Osteoblast (primary cell): ENCODE data around the gene TAF11L13. TPM values are rescaled to one million over a fixed set of nuclear protein-coding genes. Genes with fewer than 3 reads are reported as not detected.

Experiments used
- DNase-seq: peaks from one replicate; pipeline ENCODE4 v3.0.0; 2011; ENCODE audit warnings: low spot score, mixed read lengths; ENCODE audit not compliant: insufficient read length; ENCODE audit errors: missing footprints
- H2AFZ ChIP-seq: 2 replicates; pipeline ENCODE4 v1.6.0; 2011; ENCODE audit warnings: mild to moderate bottlenecking, low read length
- H3K27ac ChIP-seq: 2 replicates; pipeline ENCODE4 v1.5.1; 2011; ENCODE audit warnings: mild to moderate bottlenecking, low read depth, low read length, moderate library complexity
- H3K27me3 ChIP-seq: 2 replicates; pipeline ENCODE4 v1.6.0; 2012; ENCODE audit warnings: mild to moderate bottlenecking, control low read depth, inconsistent platforms, low read length, moderate library complexity; ENCODE audit not compliant: insufficient read depth
- H3K36me3 ChIP-seq: 2 replicates; pipeline ENCODE4 v1.5.1; 2011; ENCODE audit warnings: mild to moderate bottlenecking, low read length, control low read depth, moderate library complexity; ENCODE audit not compliant: insufficient read depth
- H3K4me1 ChIP-seq: 2 replicates; pipeline ENCODE4 v1.5.1; 2011; ENCODE audit warnings: mild to moderate bottlenecking, low read length, control low read depth, moderate library complexity; ENCODE audit not compliant: insufficient read depth
- H3K4me2 ChIP-seq: 2 replicates; pipeline ENCODE4 v1.6.0; 2011; ENCODE audit warnings: mild to moderate bottlenecking, low read length; ENCODE audit not compliant: insufficient read depth
- H3K4me3 ChIP-seq: fragments of 200-600 bp; sonication (generic); 3 replicates; pipeline ENCODE4 v1.5.1; 2012; ENCODE audit warnings: mild to moderate bottlenecking, low read length, inconsistent platforms; ENCODE audit not compliant: insufficient read depth
- H3K79me2 ChIP-seq: 2 replicates; pipeline ENCODE4 v1.6.0; 2012; ENCODE audit warnings: mild to moderate bottlenecking, low read length, control low read depth, inconsistent platforms; ENCODE audit not compliant: insufficient read depth
- H3K9me3 ChIP-seq: 2 replicates; pipeline ENCODE4 v1.5.1; 2011; ENCODE audit warnings: low read depth, low read length, control low read depth
- H4K20me1 ChIP-seq: 2 replicates; pipeline ENCODE4 v1.6.0; 2012; ENCODE audit warnings: mild to moderate bottlenecking, low read length, control low read depth; ENCODE audit not compliant: insufficient read depth
- CTCF ChIP-seq: IDR thresholded peaks from 2 replicates; pipeline ENCODE4 v1.5.1; 2011; ENCODE audit warnings: mild to moderate bottlenecking, low read depth, low read length, moderate library complexity; ENCODE audit errors: extremely low read depth
- total RNA-seq: library from RNA; depleted of rRNA; stranded (reverse); fragments of >200 nt; gene quantifications from 2 replicates; pipeline ENCODE4 v1.2.3, GENCODE V29; 2012

Gene TAF11L13
- total RNA-seq, 1 donor, result not detected

DNA sequence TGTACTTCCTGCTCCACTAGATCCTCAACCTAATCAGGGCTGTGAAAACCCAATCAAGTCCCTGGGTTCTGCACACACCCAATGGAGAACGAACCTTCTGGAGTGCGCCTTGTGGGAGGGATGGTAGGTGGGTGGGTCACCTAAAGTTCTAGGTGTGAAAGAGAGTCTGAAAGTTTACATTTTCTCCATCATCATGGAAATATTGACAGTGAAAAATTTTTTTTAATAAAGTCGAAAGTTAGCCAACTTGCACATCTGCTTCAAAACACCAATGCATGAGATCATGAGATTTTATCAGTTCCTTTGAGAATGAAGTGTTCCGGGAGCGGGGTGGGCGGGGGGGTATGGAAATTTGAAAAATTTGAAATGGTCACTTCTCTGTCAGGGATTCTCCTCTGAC lies 24.0 kb downstream of the TAF11L13 start:
- Histone ChIP-seq H3K4me1 (no peaks in the 10 kb centered on the region), H3K27ac (no peak overlapping the region), H3K36me3 (no peaks in the 10 kb centered on the region), H4K20me1 (no peaks in the 10 kb centered on the region), H2AFZ (no peak overlapping the region), H3K9me3 (no peaks in the 10 kb centered on the region), H3K79me2 (no peaks in the 10 kb centered on the region), H3K4me3 (no peak overlapping the region), H3K27me3 (no peaks in the 10 kb centered on the region), H3K4me2 (no peak overlapping the region)
- no peak for DNase-seq
- no peak for TF ChIP-seq CTCF

GRCh38 chr5:17663182-17663581 lies 31.3 kb downstream of the TAF11L13 start:
- H3K27ac ChIP-seq, result no peak overlapping the region
- H3K79me2 ChIP-seq, result no peaks in the 10 kb centered on the region
- H3K9me3 ChIP-seq, result no peaks in the 10 kb centered on the region
- H4K20me1 ChIP-seq, result no peaks in the 10 kb centered on the region
- no peak overlapping the region for H3K4me2 ChIP-seq
- no peak for TF ChIP-seq CTCF
- no peak for DNase-seq
- H3K4me3 ChIP-seq, result no peak overlapping the region
- no peaks in the 10 kb centered on the region for H3K4me1 ChIP-seq
- no peak overlapping the region for H2AFZ ChIP-seq
- no peaks in the 10 kb centered on the region for H3K36me3 ChIP-seq
- H3K27me3 ChIP-seq, result no peaks in the 10 kb centered on the region

DNA sequence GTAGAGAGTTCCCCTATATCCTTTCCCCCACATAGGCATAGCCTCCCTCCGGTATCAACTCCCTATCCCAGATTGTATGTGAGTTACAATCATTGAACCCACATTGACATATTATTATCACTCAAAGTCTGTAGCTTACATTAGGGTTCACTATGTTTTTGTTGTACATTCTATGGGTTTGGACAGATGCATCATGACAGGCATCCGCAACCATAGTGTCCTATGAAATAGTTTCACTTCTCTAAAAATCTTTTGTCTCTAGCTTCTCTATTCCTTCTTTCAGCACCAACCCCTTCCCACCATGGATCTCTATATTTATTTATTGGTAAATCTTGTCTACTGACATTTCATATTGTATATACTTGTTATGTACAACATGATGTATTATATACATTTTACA lies 33.9 kb downstream of the TAF11L13 start:
- no peaks in the 10 kb centered on the region for H4K20me1 ChIP-seq
- H3K9me3 ChIP-seq, result no peaks in the 10 kb centered on the region
- no peaks in the 10 kb centered on the region for H3K36me3 ChIP-seq
- H3K4me1 ChIP-seq, result no peaks in the 10 kb centered on the region
- no peak for DNase-seq
- no peaks in the 10 kb centered on the region for H3K27me3 ChIP-seq
- no peak for TF ChIP-seq CTCF
- no peak overlapping the region for H2AFZ ChIP-seq
- no peak overlapping the region for H3K27ac ChIP-seq
- no peak overlapping the region for H3K4me2 ChIP-seq
- H3K4me3 ChIP-seq, result no peak overlapping the region
- no peaks in the 10 kb centered on the region for H3K79me2 ChIP-seq

GRCh38 chr5:17666726-17667235 lies 34.9 kb downstream of the TAF11L13 start:
- Histone ChIP-seq H4K20me1 (no peaks in the 10 kb centered on the region), H3K27me3 (no peaks in the 10 kb centered on the region), H3K4me3 (no peak overlapping the region), H3K79me2 (no peaks in the 10 kb centered on the region), H2AFZ (no peak overlapping the region), H3K27ac (no peak overlapping the region), H3K36me3 (no peaks in the 10 kb centered on the region), H3K9me3 (no peaks in the 10 kb centered on the region), H3K4me2 (no peak overlapping the region), H3K4me1 (no peaks in the 10 kb centered on the region)
- no peak for DNase-seq
- TF ChIP-seq CTCF, result no peak
